Brain pericyte (primary cell): Measurements from ENCODE around the gene SKP1.

Experiments
- DNase-seq: peaks from one replicate; pipeline ENCODE4 v3.0.0-alpha.2; 2012; ENCODE audit warnings: low read depth, low spot score

Gene SKP1

DNA sequence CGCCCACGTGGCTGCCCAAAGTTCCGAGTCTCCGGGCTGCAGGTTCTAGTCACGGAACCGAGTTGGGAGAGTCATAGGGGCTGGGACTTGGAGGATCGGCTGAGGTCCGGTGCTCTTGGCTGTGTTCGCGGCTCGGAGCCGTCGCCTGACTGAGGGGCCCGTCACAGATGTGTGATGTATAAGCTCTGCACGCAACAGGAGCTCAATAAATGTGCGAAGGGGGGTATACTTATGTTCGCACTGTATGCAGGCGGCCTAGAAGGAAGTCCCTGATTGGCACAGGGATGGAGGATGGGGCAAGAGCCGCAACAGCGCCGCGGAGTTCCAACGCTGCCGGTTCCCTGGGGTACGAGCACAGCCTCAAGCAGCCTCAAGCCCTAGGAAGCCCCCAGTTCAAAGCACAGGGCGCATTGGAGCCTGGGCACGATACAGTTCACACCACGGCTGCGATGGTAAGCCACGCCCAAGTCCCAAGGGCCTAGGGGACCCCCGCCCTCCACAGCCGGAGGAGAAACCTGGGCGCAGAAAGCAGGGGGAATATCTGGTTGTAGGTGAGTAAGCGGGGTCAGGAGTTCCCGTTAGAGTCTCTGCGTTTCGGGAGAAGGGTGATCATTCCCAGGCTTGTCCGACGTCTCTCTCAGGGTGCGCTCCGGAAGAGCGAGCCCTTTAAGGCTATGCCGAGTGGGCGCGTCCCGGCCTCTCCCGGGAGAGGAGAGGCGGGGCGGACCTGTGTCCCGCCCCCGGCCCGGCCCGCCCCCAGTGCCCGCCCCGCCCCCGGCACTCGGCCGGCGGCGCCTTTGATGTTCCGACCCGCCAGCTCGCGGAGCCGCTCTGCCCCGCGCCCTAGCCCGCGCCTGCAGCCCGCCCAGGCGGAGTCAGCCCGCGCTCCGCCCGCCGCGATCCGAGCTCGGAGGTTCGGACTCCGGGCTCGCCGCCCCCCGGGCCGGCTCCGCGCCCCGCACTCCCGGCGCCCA is 62.6 kb downstream of the SKP1 start, which contains the start of gene TCF7:
TCF7 (plus strand) TSS at position 780 of the 974 bp plus-strand sequence. CDS start 226 bp downstream, outside the sequence.
- no peak for DNase-seq

DNA sequence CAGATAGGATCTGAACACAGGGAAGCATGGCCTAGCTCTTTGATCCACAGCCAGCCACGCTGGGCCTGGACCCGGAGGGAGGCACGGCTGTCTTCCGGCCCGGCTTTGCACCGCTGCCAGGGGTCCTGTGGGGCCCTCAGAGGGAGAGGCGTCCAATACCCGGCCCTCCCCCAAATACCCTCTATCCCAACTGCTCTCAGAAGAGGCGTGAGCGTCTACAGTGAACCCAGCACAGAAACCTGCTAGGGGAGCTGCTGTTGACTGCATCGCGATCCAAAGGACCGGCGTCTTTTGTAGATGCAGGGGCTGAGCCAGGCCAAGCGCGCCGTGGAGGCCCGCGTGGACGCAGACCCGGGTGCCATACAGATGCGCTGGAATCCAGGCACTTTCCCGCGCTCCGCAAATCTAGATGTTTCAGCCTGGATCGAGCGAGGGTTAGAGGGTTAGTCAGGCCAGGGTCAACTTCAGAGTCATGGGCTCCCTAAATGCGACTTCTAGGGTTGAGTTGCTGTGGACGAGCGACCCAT is 63.3 kb downstream of the SKP1 start:
- no peak for DNase-seq

DNA sequence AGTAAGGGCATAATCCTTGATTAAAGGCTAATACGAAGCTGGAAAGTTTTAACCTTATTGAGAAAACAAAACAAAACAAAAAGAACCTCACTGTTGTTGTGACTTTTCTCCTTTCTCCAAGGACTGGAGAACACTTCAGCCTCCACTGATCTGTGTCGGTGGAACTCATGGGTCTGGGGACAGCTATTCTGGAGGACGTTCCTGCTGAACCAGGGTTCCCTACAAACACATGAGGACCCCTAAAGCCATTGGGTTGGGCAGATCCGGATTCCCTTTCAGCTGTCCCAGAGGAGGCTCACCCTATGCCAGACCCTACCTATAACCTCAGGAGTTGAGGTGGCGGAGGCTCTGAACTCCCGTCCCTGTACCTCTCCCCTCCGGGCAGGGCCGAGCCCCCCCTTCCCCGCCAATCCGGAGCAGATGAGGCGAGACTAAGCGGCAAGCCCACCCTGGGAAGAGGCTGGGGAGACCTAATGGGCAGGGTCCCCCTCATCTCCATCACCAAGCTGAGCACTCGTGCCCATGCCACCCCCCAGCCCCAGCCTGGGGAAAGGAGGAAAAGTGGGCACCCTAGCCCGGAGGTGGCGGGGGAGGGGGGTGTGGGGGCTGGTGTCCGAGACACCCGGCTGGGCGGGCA is 63.9 kb downstream of the SKP1 start:
- DNase-seq, result no peak

DNA sequence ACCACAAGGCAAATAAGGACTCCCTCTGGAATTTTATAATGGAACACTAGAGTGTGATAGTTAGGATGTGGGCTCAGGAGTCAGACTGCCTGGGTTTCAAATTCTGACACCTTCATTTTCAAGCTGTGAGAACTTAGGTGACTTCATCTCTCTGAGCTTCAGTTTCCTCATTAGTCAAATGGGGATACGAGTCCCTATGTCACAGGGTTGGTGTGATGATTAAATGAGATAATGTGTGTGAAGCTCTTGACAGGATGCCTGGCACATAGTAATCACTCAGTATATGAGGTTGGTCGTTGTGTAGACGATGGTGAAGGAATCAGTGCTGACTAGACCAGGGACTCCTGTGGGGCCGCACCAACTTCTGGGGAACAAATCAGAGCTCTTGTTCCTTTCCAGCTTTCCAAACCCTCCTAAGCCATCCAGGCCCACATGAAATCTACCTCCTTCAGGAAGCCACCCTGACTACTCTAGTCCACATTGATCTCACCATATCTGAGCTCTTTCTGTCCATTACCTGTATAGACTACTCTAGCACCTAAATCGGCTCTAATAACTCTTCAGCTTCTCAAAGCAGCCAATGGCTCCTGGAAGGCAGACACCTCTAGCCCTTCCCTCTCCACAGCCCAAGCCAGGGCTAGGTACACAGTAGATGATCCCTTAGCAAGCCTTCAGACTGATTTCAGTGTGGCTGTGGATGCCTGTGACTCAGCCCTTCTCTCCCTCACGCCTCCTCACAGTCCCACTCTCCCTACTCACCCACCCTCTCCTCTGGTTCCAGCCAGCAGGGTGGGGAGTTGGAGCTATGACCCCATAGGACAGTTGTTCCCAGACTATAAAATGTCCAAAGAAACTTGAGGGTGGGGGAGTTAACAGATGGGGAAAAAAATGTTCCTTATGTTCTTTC is 64.8 kb downstream of the SKP1 start:
- DNase-seq, result no peak

DNA sequence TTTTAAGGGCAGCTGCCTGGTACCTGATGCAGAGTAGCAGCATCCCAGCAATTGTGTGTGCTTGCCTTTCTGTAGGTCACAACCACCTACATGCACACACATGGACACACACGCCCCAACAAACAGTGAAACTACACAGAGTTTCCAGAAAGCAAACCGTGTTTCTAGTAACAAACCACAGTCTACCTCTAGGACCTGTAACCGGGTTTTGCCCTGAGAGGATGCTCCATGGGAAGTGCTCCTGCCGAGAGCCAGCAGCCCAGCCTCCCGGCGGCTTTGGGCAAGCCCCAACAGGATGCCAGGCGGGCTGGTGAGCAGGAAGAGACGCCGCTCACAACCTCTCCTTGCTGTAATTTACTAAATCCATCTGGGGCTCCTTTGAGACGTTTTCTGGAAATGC is 66.4 kb downstream of the SKP1 start:
- DNase-seq, result no peak

DNA sequence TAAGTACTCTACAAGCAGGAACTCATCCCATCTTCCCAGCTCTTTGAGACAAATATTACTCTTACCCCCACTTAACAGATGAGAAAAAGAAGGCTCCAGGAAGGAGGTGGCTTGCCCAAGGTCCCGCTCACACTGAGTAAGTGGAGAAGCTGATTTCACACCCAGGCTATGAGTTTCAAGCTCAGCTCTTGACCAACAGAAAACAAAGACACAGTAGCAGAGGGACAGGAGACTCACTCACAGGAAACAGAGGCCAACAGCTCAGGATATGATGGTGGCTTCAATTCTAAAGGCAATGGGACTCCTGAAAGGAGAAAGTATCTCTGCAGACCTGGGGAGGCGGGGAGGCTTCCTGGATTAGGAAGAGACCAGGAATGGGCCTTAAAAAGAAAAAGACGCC is 69.0 kb downstream of the SKP1 start:
- DNase-seq, result no peak

DNA sequence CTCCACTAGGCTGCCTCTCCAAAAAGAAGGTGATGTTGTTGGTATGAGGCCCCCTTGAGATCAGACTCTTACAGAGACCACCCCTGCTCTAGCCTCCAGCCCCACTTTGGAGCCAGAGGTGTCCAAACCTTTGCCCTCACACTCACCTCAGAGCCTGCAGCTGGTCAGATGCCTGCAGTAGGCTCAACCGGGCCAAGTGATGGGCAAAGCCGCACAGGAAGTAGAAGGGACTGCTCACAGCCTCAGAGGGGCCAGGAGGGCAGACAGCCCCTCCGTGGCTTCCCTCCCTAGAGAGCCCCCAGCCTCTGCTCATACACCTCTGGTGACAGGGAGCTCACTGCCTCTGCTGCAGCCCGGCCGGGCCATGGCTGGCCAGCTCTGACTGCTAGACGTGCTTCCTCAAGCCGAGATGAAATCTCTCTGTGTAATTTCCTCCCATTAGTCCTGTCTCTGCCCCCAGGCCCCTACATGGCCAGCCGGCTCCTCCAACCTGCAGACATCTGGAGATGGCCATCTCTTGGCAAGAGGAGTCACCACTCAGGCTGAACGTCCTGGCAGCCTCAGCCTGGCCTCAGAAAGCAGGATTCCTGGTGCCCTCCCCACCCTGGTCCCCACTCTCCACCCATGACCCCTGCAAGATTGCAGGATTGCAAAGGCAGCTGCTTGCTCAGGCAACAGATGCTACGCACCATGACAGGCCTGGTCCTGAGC is 69.6 kb downstream of the SKP1 start:
- DNase-seq, result no peak

DNA sequence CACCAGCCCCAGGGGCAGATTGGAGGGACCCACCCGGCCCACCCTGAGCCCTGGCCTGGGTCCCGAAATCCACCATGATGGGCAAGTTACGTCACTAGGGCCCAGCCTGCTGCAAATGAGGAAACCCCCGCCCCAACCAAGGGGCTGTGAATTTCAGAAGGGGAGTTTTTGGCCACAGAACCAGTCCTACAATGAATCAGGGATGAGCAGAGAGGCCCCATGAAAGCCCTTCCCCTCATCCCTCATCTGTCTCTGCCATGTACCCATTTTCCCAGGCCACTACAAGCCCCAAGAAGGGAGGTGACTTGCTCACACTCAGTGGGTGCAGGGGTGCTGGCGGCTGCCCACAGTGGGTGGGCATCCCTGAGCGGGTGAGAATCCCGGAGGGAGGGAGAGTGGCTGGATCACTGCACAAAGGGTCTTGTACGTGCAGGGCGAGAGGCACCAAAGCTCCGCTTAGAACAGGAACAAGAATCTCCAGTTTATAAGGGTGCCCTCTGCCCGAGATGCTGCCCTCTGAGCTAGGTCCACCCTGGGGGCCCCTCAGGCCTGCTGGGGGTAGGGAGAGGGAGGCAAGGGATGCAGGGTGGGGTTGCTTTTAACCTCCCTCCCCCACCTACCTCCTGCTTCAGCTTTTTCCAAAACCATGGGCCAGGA is 72.6 kb downstream of the SKP1 start:
- DNase-seq, result no peak

DNA sequence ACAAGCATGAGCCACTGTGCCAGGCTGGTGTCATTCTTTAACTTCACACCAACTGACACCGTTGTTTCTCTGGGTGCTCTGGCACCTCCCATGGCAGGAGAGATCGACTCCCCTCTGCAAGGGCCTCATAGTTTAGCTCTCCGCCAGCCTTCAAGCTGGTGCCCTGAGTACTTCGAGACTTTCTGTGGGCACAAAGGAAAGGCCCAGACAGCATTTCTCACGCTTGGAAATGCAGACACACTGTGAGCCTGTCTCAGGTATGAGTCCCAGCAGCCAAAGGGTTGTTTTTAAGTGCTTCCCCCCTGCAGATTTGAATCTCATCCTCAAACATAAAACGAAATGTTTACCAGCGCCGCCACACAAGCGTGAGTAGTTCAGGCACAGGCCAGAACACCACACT is 73.4 kb downstream of the SKP1 start:
- no peak for DNase-seq

DNA sequence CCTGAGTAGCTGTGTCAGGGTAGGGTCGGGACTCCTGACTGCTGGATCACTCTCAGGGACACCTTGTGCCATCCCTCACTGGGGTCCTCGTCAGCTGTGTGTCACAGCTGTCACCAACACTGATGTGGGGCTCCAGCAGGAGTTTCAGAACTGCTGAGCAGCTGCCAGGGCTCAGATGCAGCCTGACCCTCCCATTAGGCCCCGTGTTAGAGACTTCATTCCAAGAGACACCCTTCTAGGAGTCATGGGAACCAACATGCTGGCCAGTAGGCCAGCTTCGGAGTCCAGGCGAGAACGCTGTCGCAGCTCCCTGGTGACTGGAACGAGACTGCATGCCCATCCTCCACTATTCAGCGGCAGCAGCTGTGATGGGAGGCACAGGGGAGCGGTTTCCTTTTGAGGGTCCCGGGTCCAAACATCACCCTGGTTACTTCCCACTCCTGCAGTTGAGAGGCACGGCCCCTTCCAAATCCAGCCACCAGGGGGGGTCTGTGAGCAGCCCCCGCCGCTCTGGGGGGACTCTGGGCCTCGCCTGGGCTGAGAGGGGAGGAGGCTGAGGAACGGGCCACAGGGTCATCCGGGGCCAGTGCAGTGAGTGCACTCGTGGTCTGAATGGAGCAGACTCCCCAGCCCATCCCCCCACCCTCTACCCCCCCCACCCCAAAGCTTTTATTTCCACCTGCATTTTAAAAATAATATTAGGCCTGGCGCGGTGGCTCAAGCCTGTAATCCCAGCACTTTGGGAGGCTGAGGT is 74.9 kb downstream of the SKP1 start:
- no peak for DNase-seq

DNA sequence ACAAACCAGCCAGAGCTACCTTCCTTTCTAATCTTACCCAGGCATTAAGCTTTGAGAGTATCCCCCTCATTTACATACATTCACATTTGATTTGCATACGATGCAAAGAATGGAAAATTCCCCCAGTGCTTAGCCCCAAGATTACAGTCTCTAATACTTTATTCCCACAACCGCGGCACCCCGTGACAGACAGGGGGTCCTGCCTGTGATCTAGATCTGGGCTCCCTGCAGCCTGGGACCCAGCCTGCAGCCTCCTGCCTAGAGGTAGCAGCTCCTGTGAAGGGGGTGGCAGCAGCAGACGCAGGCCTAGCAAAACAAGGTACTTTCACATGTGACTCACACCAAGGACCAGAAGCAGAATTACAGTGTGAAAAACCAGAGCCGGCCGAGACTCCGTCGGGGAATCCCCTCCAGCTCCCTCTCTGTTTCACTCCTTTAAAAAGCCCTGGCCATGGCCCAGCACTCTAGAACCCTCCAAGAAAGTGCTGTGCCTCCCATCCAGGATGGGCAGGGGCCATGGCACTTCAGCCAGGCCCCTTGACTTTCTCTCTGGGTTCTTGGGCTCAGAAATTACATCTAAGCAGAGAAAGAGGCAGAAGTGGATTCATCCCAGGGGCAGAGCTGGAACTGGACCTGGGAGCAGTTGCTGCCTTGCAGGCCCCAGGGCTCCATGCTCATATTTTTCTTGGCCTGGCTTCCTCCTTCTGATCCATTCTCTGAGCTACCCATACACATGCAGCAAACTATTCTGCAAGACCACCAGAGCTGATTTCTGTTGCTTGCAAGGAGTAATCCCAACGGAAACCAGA is 76.3 kb downstream of the SKP1 start:
- DNase-seq, result no peak

DNA sequence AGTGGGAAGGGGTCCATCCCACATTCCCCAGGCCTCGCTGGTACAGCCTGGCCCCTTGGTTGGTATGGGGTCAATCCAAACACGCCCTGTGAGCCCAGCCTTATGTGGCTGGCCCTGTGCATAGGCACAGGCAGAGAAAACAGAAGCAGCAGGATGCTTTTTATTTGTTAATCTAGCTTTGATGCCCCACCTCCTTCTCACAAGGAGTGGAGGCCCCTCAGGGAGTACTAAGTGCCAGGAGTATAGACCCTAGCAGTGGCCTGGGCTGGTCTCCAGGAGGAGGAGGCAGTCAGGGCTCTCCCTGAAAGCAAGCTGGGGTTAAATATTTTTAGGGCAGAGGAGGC is 76.8 kb downstream of the SKP1 start:
- no peak for DNase-seq

DNA sequence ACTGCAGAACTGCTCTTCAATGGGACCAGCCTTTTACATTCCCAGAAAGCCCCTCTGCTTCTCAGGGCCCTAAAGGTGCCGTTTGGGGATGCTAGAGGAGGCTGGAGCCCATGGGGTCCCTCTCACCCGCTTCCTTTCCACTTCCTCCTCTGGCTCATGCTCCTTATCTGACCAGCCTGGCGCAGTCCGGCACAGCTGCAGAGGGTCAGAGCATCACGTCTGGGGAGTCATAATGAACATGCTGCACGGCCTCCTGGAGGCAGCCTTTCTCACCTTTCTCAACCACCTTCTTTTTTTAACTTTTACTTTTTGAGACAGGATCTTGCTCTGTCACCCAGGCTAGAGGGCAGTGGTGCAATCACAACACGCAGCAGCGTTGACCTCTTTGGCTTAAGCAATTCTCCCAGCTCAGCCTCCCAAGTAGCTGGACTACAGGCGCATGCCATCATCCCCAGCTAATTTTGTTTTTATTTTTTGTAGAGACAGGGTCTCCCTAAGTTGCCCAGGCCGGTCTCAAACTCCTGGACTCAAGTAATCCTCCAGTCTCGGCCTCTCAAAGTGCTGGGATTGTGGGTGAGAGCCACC is 77.4 kb downstream of the SKP1 start:
- no peak for DNase-seq
